ENCODE measurements around the gene UMODL1.

UMODL1 gene

GRCh38 chr21:42161956-42162681 lies 91.0 kb downstream of the UMODL1 start:
- no peak overlapping the region for H3K4me3 ChIP-seq (ENCODE audit: low read length in 2 of 2)
- no peaks in the 10 kb centered on the region for H3K4me1 ChIP-seq (ENCODE audit: control insufficient read depth, insufficient read depth, low read length)
- no peak overlapping the region for H3K27ac ChIP-seq (ENCODE audit: low read length)
- H3K36me3 ChIP-seq (ENCODE audit: control insufficient read depth in 2 of 2, insufficient read depth in 2 of 2, low read length in 2 of 2) = no peaks in the 10 kb centered on the region
- H3K9ac ChIP-seq (ENCODE audit: low read length in 2 of 2) = no peak overlapping the region
- peaks cover 3 to 9% of the 10 kb centered on the region in 2 donors for H3K27me3 ChIP-seq (ENCODE audit: control insufficient read depth in 1 of 2, insufficient read depth in 2 of 2, low read length in 2 of 2)
- H3K9me3 ChIP-seq (ENCODE audit: control insufficient read depth in 2 of 2, low read length in 2 of 2) = no peaks in the 10 kb centered on the region

- Histone ChIP-seq H3K27ac (ENCODE audit: low read length) (no peak overlapping the region), H3K36me3 (ENCODE audit: control insufficient read depth in 2 of 2, insufficient read depth in 2 of 2, low read length in 2 of 2) (no peaks in the 10 kb centered on the region), H3K4me1 (ENCODE audit: control insufficient read depth, insufficient read depth, low read length) (no peaks in the 10 kb centered on the region), H3K27me3 (ENCODE audit: control insufficient read depth in 1 of 2, insufficient read depth in 2 of 2, low read length in 2 of 2) (peaks cover 0 to 9% of the 10 kb centered on the region in 2 donors), H3K9ac (ENCODE audit: low read length in 2 of 2) (no peak overlapping the region), H3K4me3 (ENCODE audit: low read length in 2 of 2) (no peak overlapping the region), H3K9me3 (ENCODE audit: control insufficient read depth in 2 of 2, low read length in 2 of 2) (no peaks in the 10 kb centered on the region)
Observed at GRCh38 chr21:42162831-42163510, 91.9 kb downstream of the UMODL1 start.

DNA sequence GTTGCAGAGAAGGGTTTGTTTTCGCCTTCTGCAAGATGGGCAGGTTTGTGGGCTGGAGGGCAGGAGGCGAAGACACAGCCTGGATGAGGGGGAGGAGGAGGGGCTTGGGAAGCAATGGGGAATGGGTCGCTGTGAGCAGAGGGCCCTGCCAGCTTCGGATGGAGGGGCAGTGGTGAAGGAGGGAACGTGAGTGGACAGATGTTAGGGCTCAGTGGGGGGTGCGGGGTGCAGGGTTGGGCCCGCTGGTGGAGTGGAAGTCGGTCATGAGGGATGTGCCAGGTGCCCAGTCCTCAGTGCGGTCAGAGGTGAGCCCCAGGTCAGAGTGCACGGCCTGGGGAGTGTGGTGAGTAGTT lies 92.4 kb downstream of the UMODL1 start:
- Histone ChIP-seq H3K36me3 (ENCODE audit: control insufficient read depth in 2 of 2, insufficient read depth in 2 of 2, low read length in 2 of 2) (no peaks in the 10 kb centered on the region), H3K27me3 (ENCODE audit: control insufficient read depth in 1 of 2, insufficient read depth in 2 of 2, low read length in 2 of 2) (peaks cover 0 to 9% of the 10 kb centered on the region in 2 donors), H3K4me3 (ENCODE audit: low read length in 2 of 2) (no peak overlapping the region), H3K9me3 (ENCODE audit: control insufficient read depth in 2 of 2, low read length in 2 of 2) (no peaks in the 10 kb centered on the region), H3K4me1 (ENCODE audit: control insufficient read depth, insufficient read depth, low read length) (no peaks in the 10 kb centered on the region), H3K27ac (ENCODE audit: low read length) (no peak overlapping the region), H3K9ac (ENCODE audit: low read length in 2 of 2) (no peak overlapping the region)

- Histone ChIP-seq H3K36me3 (ENCODE audit: control insufficient read depth in 2 of 2, insufficient read depth in 2 of 2, low read length in 2 of 2) (no peaks in the 10 kb centered on the region), H3K27ac (ENCODE audit: low read length) (no peak overlapping the region), H3K9ac (ENCODE audit: low read length in 2 of 2) (no peak overlapping the region), H3K27me3 (ENCODE audit: control insufficient read depth in 1 of 2, insufficient read depth in 2 of 2, low read length in 2 of 2) (peaks cover 0 to 3% of the 10 kb centered on the region in 2 donors), H3K4me1 (ENCODE audit: control insufficient read depth, insufficient read depth, low read length) (no peaks in the 10 kb centered on the region), H3K9me3 (ENCODE audit: control insufficient read depth in 2 of 2, low read length in 2 of 2) (no peaks in the 10 kb centered on the region), H3K4me3 (ENCODE audit: low read length in 2 of 2) (no peak overlapping the region)
Observed at GRCh38 chr21:42164064-42164789, 93.1 kb downstream of the UMODL1 start.

- Histone ChIP-seq H3K27ac (ENCODE audit: low read length) (no peak overlapping the region), H3K4me1 (ENCODE audit: control insufficient read depth, insufficient read depth, low read length) (no peaks in the 10 kb centered on the region), H3K9ac (ENCODE audit: low read length in 2 of 2) (no peak overlapping the region), H3K27me3 (ENCODE audit: control insufficient read depth in 1 of 2, insufficient read depth in 2 of 2, low read length in 2 of 2) (no peaks in the 10 kb centered on the region), H3K4me3 (ENCODE audit: low read length in 2 of 2) (no peak overlapping the region), H3K9me3 (ENCODE audit: control insufficient read depth in 2 of 2, low read length in 2 of 2) (no peaks in the 10 kb centered on the region), H3K36me3 (ENCODE audit: control insufficient read depth in 2 of 2, insufficient read depth in 2 of 2, low read length in 2 of 2) (no peaks in the 10 kb centered on the region)
Observed at GRCh38 chr21:42164818-42165217, 93.7 kb downstream of the UMODL1 start.

- Histone ChIP-seq H3K9ac (ENCODE audit: low read length in 2 of 2) (no peak overlapping the region), H3K9me3 (ENCODE audit: control insufficient read depth in 2 of 2, low read length in 2 of 2) (no peaks in the 10 kb centered on the region), H3K4me3 (ENCODE audit: low read length in 2 of 2) (no peak overlapping the region), H3K36me3 (ENCODE audit: control insufficient read depth in 2 of 2, insufficient read depth in 2 of 2, low read length in 2 of 2) (no peaks in the 10 kb centered on the region), H3K27me3 (ENCODE audit: control insufficient read depth in 1 of 2, insufficient read depth in 2 of 2, low read length in 2 of 2) (no peaks in the 10 kb centered on the region), H3K27ac (ENCODE audit: low read length) (no peak overlapping the region), H3K4me1 (ENCODE audit: control insufficient read depth, insufficient read depth, low read length) (no peaks in the 10 kb centered on the region)
Observed at GRCh38 chr21:42165901-42166300, 94.8 kb downstream of the UMODL1 start.

DNA sequence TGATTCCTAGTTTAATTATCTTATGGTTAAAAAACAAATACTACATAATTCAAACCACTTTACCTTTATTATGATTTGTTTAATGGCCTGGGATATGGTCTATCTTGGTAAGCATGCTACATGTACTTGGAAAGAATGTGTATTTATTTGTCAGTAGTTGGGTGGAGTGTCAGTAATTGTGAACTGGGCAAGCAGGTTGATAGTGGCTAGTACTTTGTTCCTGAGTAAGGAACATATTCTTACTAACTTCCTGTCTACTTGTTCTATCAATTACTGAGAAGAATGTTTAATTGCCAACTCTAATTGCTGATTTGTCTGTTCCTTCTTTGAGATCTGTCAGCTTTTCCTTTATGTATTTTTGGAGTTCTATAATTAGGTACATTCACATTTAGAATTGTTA lies 98.6 kb downstream of the UMODL1 start:
- no peaks in the 10 kb centered on the region for H3K9me3 ChIP-seq (ENCODE audit: control insufficient read depth in 2 of 2, low read length in 2 of 2)
- H3K36me3 ChIP-seq (ENCODE audit: control insufficient read depth in 2 of 2, insufficient read depth in 2 of 2, low read length in 2 of 2) = no peaks in the 10 kb centered on the region
- no peaks in the 10 kb centered on the region for H3K27me3 ChIP-seq (ENCODE audit: control insufficient read depth in 1 of 2, insufficient read depth in 2 of 2, low read length in 2 of 2)
- no peaks in the 10 kb centered on the region for H3K4me1 ChIP-seq (ENCODE audit: control insufficient read depth, insufficient read depth, low read length)
- H3K9ac ChIP-seq (ENCODE audit: low read length in 2 of 2) = no peak overlapping the region
- no peak overlapping the region for H3K27ac ChIP-seq (ENCODE audit: low read length)
- H3K4me3 ChIP-seq (ENCODE audit: low read length in 2 of 2) = no peak overlapping the region

DNA sequence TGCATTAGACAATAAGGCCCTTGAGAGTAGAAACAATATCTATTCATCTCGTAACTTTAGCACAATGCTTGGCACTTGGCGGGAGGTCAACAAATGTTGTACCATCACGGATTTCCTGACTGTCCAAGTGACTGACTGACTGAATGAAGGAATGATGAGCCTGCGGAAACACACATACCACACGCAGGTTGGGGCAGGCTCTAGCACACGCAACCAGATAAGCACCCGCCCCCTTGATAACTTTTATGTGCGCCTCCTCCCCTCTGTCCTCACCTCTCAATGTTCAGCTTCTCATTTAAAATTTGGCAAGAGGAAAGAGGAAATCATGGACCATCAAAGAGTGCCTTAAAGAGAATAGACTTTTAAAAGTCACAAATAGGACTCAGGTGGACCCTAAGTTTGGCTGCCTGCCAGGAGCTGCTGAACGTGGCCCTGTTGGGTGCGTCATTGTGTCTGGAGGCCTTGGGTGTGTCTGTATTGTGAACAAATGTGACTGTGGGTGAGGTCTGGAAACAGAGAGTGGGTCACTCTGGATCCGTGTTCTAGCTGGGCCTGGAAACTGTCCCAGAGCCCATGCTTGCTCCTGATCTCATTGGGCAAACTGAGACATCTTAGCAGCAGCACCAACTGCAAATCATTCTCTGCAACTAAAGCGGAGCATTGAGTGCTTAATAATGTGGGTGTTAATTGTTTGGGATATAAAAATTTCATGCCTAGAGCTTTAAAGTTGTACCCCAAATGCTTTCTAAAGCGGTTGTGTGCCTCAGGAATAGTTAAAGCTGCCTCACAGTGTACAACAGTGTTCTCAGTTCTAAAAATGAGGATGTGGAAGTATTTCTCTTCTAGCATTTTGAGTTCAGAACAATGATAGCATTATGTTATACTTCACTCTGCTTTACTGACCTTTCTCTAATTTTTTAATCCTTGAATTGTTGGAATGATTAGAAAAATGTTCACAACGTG lies 100.3 kb downstream of the UMODL1 start:
- Histone ChIP-seq H3K36me3 (ENCODE audit: control insufficient read depth in 2 of 2, insufficient read depth in 2 of 2, low read length in 2 of 2) (no peaks in the 10 kb centered on the region), H3K27ac (ENCODE audit: low read length) (no peak overlapping the region), H3K9me3 (ENCODE audit: control insufficient read depth in 2 of 2, low read length in 2 of 2) (no peaks in the 10 kb centered on the region), H3K27me3 (ENCODE audit: control insufficient read depth in 1 of 2, insufficient read depth in 2 of 2, low read length in 2 of 2) (no peaks in the 10 kb centered on the region), H3K4me1 (ENCODE audit: control insufficient read depth, insufficient read depth, low read length) (no peaks in the 10 kb centered on the region), H3K9ac (ENCODE audit: low read length in 2 of 2) (no peak overlapping the region), H3K4me3 (ENCODE audit: low read length in 2 of 2) (no peak overlapping the region)

DNA sequence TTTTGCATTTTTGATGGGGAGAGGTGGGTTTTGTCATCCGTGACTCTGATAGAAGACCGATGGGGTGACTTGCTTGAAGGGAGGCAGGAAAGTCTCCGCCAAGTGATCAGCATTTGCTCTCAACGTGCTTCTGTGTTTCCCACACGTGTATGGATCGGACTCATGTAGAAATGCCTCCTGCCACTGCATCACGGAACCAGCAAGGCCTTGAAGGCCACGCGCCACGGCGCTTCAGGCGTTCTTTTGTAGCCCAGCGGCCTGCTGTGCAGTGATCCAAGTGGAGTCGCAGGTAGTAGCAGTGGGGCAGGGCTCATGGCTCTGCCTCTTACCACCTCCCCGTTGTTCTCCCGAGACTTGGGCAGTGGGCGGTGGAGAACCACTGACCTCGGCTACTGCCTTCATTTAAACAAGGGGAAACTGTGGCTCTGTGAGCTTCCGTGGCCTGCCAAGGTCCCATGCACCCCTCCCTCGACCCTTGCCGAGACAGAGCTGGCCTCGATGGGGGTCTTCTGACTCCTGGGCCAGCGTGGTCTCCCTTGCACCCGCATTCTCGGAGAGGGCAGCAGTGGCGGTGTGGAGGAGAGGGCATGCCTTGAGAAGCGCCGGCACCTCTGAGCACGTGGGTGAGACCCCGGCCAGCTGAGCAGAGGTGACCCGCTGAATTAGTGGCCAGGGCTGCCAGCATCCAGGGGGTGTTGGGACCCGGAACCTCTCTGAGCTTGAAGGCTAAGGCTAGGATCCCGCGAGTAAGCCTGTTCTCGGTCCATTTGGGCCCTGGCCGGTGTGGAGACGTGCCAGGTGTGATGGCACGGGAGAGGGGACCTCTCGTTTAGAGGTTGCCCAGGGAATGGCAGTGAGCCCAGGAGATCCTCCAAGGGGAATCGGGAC lies 101.7 kb downstream of the UMODL1 start:
- Histone ChIP-seq H3K9me3 (ENCODE audit: control insufficient read depth in 2 of 2, low read length in 2 of 2) (no peaks in the 10 kb centered on the region), H3K27ac (ENCODE audit: low read length) (no peak overlapping the region), H3K4me1 (ENCODE audit: control insufficient read depth, insufficient read depth, low read length) (no peaks in the 10 kb centered on the region), H3K4me3 (ENCODE audit: low read length in 2 of 2) (no peak overlapping the region), H3K27me3 (ENCODE audit: control insufficient read depth in 1 of 2, insufficient read depth in 2 of 2, low read length in 2 of 2) (no peaks in the 10 kb centered on the region), H3K36me3 (ENCODE audit: control insufficient read depth in 2 of 2, insufficient read depth in 2 of 2, low read length in 2 of 2) (no peaks in the 10 kb centered on the region), H3K9ac (ENCODE audit: low read length in 2 of 2) (no peak overlapping the region)
